GM21367 (cell line): ENCODE data around the gene LRRC56.
A peak's percentile ranks its signal among the peaks of the same experiment; 100 is the strongest.

Experiments used
- ATAC-seq: cut with Tn5 transposase; IDR thresholded peaks from one replicate; pipeline ENCODE4 v1.9.1; 2021; ENCODE audit not compliant: unreplicated experiment

LRRC56 gene, protein sequence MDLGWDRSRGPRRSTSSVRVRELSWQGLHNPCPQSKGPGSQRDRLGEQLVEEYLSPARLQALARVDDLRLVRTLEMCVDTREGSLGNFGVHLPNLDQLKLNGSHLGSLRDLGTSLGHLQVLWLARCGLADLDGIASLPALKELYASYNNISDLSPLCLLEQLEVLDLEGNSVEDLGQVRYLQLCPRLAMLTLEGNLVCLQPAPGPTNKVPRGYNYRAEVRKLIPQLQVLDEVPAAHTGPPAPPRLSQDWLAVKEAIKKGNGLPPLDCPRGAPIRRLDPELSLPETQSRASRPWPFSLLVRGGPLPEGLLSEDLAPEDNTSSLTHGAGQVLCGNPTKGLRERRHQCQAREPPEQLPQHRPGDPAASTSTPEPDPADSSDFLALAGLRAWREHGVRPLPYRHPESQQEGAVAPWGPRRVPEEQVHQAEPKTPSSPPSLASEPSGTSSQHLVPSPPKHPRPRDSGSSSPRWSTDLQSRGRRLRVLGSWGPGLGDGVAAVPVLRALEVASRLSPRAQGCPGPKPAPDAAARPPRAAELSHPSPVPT

GRCh38 chr11:536841-537621 is at the start of gene LRRC56:
TSS of gene LRRC56 (plus strand) at chr11:537527. CDS start at chr11:540685, 3,158 bp downstream.
- peak; percentile 45 for ATAC-seq

DNA sequence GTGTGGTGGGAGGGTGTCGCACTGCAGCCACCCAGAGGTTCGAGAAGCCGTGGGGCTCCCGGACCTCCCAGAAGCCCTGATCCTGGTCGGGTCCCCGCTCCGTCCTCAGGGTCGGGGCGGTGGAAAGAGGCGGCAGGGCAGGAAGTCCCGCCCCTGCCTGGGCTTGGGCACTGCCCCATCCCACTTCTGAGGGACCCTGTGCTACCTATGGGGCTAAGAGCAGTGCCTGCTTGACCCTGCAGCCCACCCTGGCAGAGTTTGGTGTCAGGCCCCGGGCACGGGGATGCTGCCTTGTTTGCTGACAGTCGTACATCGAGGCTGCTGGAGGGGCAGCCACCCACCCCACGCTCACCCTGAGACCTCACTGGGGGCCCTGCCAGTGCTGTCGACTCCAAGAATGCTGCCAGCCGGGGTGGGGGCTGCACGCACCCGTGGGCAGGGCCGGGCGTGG is 49.7 kb upstream of the LRRC56 start:
- no peak for ATAC-seq

GRCh38 chr11:488062-488461 is 49.3 kb upstream of the LRRC56 start:
- ATAC-seq = no peak

DNA sequence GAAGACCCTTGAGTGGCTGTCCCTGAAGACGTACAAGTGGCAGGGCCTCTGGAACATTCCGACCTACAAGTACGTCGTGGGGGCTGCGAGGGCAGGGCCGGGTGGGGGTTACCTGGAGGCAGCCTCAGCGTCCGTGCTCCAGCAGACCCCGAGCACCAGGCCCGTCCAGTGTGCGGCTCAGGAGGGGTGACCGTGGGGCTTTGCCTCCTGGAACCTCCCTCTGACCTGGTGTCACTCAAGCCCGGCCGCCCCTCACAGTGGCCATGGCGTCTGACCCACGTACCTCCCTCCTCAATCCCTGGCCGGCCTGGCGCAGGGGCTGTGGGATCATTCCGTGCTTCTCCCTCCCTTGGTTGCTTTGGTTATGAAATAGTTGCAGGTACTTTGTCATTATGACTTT is 48.7 kb upstream of the LRRC56 start:
- no peak for ATAC-seq

DNA sequence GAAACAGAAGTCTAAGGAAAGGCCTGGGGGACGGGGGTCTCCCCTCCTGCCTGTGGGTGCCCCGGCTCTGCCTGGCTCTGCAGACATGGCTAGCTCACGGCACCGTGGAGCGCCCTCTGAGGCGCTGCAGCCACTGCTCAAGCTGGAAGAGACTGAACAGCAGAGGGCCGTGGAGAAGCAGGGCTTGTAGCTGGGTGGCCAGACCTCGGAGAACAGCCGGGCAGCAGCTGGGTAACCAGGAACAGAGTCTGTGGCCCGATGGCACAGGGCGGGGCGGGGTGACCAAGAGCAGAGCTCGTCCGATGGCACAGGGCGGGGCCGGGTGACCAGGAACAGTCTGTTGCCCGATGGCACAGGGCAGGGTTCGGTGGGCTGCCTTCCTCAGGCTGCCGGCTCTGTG is 48.3 kb upstream of the LRRC56 start:
- no peak for ATAC-seq

DNA sequence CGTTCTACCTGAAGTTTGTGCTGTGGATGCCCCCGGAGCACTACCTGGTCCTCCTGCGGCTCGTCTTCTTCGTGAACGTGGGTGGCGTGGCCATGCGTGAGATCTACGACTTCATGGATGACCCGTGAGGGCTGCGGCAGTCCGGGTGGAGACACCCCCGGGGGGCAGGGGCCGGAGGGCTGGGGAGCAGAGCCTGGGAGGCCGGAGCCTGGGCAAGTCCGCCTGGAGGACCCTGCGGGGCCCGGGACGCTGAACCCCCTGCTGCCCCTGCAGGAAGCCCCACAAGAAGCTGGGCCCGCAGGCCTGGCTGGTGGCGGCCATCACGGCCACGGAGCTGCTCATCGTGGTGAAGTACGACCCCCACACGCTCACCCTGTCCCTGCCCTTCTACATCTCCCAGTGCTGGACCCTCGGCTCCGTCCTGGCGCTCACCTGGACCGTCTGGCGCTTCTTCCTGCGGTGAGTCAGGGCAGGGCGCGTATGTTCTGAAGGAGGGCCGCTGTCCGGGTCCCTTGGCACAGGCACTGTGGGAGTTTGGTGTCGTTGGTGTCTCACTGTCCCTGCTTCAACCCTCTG is 47.6 kb upstream of the LRRC56 start:
- ATAC-seq = no peak

DNA sequence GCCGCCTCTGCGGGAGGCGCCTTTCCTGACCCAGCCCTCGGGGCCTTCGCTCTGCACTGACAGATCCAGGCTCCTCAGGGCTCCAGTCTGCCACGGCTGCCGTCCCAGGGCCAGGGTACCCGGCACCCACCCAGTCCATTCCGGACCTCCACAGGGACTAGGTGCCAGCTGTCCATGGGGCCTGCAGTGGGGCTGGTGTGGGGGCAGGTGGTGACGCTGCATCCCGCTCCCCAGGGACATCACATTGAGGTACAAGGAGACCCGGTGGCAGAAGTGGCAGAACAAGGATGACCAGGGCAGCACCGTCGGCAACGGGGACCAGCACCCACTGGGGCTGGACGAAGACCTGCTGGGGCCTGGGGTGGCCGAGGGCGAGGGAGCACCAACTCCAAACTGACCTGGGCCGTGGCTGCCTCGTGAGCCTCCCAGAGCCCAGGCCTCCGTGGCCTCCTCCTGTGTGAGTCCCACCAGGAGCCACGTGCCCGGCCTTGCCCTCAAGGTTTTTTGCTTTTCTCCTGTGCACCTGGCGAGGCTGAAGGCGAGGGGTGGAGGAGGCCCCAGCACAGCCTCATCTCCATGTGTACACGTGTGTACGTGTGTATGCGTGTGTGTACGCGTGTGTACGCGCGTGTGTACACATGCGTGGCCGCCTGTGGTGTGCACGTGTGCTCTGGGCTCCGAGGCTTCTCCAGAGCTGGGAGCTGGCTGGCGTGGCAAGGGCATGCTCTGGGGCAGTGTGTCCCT is 47.0 kb upstream of the LRRC56 start:
- ATAC-seq = no peak

DNA sequence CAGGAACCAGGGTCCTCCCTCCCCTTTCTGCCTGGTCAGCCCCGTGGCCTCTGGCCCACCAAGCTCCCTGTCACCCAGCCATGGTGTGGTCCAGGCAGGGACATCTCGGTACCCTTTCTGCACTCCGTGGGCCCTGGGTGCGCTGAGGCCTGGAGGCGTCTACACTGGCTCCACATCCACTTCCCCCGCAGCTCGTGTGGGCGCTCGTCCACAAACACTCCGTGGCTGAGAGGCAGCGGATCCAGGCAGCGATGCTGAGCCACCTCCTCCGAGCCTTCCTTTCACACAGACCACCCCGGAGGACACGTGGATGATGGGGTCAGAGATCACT is 46.4 kb upstream of the LRRC56 start:
- ATAC-seq = no peak

DNA sequence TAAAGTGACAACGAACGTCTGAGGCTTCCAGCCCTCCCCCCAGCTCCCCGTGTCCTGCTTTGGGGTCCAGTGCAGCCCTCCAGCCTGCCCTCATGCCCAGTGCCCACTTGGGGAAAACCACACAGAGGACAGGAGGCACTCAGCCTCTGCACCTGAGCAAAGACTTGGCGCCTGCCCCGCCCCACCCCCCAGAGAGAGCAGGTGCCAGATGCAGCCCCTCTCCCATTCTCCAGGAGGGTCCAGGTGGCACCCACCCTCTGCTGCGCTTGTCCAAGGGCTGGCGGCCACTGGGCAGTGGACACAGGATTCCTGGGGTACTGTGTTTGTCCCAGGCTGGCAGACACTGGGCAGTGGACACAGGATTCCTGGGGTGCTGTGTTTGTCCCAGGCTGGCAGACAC is 46.0 kb upstream of the LRRC56 start:
- no peak for ATAC-seq

GRCh38 chr11:492427-493226 is 44.7 kb upstream of the LRRC56 start:
- ATAC-seq = no peak

DNA sequence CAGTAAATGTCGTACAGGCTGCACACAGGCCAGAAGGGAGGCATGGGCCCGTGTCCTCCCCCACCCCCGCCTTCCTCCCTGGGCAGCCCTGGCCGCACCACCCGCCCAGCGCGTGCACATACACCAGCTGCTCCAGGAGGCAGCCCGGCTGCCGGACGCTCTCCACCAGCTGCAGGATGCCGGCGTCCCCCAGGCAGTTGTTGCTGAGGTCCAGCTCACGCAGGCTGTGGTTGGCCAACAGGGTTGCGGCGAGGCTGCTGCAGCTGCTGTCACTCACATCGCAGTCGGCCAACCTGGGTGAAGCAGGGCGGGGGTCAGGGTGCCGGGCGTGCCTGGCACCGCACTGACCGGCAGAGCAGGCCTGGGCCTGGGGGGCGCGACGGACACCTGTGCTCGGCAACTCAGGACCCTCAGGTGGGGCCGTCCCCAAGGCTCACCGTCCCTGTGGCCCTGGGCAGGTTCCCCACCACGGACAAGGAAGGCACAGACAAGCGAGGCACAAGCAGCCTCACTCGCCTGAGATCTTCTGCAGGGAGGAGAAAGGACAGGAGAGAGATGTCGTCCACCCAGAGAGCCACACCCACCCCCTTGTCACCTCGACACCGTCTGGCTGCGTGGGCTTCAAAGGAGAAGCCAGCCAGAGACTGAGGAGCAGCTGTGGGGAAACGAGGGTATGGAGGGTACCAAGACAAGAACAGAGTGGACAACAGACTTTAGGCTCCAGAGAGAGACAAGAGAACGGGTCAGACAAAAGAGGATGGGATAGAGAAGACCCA is 42.4 kb upstream of the LRRC56 start:
- no peak for ATAC-seq

- no peak for ATAC-seq
Observed at GRCh38 chr11:495537-495931, 41.8 kb upstream of the LRRC56 start.

DNA sequence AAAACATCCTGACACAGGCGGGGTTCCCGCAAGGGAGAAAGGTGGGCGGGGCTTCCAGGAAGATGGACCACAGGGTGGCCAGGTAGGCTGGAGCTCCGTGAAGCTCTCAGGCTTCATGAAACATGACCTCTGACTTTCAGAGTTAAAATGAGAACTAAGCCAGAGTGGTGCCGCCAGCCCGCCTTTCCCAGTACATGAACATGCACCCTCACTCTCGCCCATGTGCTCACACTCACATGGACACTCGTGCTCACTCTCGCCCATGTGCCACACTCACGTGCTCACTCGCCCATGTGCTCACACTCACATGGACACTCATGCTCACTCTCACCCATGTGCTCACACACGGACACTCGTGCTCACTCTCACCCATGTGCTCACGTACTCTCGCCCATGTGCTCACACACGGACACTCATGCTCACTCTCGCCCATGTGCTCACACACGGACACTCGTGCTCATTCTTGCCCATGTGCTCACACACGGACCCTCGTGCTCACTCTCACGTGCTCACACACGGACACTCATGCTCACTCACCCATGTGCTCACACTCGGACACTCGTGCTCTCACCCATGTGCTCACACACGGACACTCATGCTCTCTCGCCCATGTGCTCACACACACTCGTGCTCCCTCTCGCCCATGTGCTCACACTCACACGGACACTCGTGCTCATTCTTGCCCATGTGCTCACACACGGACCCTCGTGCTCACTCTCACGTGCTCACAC is 40.3 kb upstream of the LRRC56 start:
- ATAC-seq = no peak

DNA sequence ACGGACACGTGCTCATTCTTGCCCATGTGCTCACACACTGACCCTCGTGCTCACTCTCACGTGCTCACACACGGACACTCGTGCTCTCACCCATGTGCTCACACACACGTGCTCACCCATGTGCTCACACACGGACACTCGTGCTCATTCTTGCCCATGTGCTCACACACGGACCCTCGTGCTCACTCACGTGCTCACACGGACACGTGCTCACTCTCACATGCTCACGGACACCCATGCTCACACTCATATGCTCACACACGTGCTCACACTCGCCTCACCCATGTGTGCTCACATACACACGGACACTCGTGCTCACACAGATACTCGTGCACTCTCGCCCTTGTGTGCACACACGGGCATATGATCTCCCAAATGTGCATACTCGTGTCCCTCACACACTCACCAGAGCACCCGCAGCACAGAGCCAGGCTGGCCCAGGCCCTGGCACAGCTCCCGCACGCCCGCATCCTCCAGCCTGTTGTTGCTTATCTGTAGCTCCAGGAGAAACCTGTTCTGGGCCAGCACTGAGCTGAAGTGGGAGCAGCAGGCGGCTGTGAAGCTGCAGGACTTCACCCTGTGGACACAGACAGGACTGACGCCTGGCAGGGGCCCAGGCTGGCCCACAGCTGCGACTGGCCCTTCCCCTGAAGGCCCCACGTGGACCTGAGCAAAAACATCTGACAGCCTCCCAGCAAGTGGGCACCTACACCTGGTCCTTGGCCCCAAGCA is 39.6 kb upstream of the LRRC56 start:
- ATAC-seq = no peak

DNA sequence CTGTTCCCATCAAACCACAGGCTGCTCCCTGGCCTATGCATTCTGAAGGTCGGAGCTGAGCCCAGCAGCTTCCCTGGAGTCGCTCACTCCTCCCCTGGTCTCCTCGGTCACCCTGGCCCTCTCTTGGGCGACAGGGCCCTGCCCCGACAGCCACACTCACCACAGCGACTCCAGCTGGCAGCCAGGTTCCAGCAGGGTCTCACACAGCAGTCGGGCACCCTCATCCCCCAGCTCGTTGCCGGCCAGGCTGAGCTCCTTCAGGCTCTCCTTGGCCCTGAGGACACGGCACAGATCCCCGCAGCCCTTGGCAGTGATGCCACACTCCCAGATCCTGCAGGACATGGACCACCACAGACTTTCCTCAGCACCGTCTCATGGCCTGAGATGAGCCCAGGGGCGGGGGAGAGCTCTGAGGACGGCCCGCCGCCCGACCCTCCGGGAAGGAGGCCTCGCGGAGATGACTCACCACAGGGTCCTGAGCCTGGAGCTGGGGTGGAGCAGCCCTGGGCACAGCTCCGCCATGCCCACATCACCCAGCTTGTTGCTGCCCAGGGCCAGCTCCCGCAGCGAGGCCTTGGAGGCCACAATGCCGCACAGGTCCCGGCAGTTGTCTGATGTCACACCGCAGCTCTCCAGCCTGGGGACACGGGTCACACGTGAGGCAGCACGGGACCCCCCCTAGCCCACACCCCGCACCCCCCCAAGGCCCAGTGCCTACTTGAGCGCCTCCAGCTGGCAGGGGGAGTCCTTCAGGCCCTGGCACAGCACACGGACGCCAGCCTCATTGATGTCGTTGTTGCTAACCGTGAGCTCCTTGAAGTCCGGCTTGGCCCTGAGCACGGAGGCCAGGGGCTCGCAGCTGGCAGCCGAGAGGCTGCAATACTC is 38.8 kb upstream of the LRRC56 start:
- no peak for ATAC-seq

DNA sequence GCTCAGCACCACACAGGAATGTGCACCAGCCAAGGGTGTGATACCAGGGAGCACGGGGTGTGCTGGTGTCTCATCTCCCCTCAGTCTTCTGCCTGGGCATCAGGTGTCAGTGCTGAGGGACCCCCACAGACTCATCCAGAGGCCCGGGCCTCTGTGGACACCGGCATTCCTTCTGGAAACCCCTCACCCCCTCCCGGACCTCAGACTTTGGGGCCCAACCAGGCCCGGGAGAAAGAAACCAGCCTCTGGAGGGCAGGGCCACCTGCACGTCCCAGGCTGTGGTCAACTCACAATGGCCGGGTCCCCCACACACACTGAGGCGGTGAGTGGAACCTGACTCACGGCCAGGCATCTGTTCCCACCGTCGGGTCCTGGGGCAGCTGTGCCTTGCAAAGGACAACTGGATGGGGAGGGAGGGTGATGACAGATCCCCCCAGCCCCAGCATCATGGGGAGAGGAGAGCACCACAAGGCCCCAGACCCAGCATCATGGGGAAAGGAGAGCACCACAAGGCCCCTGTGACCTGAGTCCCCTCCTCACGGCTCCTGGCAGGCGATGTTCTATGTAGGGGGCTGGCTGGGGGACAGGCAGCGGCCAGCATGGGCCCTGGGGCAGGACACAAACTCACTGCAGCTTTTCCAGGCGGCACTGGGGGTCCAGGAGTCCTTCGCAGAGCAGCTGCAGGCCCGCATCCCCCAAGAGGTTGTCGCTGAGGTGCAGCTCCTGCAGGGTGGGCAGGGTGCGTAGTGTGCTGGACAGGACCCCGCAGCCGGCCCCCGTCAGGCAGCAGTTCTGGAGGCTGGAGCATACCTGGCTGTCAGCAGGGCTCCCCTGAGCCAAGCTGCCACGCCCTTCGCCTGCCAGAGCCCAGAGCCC is 37.9 kb upstream of the LRRC56 start:
- ATAC-seq = no peak
